ENCODE results near the gene RPTOR.

DNA sequence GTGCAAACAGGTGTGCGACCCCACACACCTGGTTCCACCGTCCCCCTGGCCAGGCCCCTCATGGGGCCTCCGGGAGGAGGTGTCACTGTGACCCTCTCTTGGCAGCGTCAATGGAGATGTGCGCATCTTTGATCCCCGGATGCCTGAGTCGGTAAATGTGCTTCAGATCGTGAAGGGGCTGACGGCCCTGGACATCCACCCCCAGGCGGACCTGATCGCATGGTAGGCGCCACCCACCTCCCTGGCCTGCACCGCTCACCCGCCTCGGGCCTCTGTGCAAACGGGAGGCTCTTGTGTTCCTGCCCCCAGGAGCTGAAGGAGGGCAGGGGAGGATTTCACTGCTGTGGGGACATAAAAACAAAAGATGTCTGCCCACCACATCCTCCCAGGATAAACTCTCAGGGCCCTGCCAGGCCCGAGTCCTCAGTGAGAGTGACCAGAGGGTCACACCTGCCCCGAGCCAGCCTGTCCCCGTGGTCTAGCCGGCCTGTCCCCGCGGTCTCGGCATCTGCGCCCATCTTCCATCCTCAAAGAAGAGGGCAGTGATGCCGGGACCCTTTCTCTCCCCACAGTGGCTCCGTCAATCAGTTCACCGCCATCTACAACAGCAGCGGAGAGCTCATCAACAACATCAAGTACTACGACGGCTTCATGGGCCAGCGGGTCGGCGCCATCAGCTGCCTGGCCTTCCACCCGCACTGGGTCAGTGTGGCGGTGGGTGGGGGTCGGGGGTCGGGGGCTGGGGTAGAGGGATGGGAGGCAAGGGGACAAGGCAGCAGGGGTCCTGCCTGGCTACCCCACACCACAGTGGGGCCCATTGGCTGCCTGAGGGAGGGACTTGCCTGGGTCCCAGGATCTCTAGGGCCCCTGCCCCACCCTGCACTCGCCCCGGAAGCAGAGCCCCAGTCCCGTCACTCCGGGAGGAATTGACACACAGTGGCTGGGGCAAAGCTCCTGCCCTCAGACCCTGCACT lies 418.0 kb downstream of the RPTOR start:
- TF ChIP-seq POLR2A (IDR thresholded peaks at IDR 0.05) = no peak
- TF ChIP-seq, protein P1, sequence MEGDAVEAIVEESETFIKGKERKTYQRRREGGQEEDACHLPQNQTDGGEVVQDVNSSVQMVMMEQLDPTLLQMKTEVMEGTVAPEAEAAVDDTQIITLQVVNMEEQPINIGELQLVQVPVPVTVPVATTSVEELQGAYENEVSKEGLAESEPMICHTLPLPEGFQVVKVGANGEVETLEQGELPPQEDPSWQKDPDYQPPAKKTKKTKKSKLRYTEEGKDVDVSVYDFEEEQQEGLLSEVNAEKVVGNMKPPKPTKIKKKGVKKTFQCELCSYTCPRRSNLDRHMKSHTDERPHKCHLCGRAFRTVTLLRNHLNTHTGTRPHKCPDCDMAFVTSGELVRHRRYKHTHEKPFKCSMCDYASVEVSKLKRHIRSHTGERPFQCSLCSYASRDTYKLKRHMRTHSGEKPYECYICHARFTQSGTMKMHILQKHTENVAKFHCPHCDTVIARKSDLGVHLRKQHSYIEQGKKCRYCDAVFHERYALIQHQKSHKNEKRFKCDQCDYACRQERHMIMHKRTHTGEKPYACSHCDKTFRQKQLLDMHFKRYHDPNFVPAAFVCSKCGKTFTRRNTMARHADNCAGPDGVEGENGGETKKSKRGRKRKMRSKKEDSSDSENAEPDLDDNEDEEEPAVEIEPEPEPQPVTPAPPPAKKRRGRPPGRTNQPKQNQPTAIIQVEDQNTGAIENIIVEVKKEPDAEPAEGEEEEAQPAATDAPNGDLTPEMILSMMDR (IDR thresholded peaks at IDR 0.05 in 4 of 5, conservative IDR thresholded peaks at IDR 0.05 in 1 of 5) = no peak

All from gastrocnemius medialis (tissue), 4 donors.